Forelimb muscle (tissue), 1 donor: ENCODE results near the gene RIPOR2. TPM values are rescaled to one million over a fixed set of nuclear protein-coding genes. Genes with fewer than 3 reads are reported as not detected.
"Not testable (repeated sequence)": the region's sequence is repeated elsewhere in the genome, so short reads cannot be mapped to it uniquely, and the experiment has no call there.

Experiments
- DNase-seq: peaks from one replicate; pipeline ENCODE4 v3.0.0-alpha.2; 2013; ENCODE audit warnings: low read depth
- polyA plus RNA-seq: library from polyadenylated mRNA; unstranded; fragments of 120-200 nt; gene quantifications from one replicate; pipeline ENCODE4 v1.2.1, GENCODE V29; 2013; ENCODE audit not compliant: insufficient read length

Gene RIPOR2
- polyA plus RNA-seq, 1 donor = 29.3 TPM

GRCh38 chr6:24951811-24952299 lies 16.1 kb upstream of the RIPOR2 start:
- DNase-seq = no peak

- no peak for DNase-seq
These were observed 14.6 kb upstream of the RIPOR2 start for GRCh38 chr6:24950218-24950941.

DNA sequence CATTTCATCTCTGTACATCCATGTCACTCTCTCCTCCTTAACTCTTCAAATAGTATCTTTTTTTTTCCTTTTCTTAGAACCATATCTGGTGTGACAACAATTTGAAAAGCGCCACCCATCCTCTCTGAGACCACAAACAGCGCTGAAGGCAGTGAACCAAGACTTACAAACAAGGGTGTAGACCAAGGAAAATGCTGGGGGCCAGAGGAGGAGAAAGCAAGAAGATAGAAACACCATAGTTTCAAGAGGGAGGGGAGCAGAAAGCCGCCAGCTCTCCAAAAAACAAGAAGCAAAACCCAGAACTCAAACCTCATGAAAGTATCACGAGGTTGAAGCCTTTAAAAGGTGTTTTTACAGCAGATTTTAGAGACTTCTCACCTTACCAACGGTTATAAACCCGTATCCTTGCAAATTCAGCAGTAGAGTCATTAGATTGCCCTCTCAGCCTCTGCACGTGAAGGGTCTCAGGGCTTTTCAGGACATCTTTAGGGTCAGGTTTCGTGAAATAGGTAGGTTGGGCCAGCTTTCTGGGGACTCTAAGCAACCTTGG lies 13.3 kb upstream of the RIPOR2 start:
- DNase-seq = no peak

DNA sequence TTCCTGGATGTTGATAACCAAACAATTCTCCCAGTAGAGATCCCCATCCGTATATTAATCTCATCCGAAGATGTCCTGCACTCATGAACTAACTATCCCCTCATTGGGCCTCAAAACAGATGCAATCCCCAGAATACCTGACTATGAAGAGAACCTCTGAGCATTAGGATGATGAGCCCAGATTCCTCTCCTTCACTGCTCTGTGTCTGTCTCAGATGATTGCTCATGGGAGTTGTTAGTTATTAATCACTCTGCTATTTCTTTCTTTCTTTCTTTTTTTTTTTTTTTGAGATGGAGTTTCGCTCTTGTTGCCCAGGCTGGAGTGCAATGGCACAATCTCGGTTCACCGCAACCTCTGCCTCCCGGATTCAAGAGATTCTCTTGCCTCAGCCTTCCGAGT lies 12.5 kb upstream of the RIPOR2 start:
- DNase-seq = not testable (repeated sequence)

- no peak for DNase-seq
These were observed 11.9 kb upstream of the RIPOR2 start for GRCh38 chr6:24947636-24948035.

DNA sequence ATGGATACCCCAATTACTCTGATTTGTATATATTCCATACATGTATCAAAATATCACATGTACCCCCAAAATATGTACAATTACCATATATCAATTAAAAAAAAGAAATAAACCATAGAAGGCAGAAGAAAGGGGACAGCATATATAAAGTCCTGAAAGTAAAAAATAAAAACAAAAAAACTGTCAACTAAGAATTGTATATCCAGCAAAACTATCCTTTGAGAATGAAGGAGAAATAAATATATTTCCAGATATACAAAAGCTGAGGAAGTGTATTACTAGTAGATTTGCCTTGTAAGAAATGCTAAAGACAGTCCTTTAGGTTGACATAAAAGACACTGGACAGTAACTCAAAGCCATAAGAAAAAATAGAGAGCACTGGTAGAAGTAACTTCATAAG lies 9.3 kb upstream of the RIPOR2 start:
- no peak for DNase-seq

DNA sequence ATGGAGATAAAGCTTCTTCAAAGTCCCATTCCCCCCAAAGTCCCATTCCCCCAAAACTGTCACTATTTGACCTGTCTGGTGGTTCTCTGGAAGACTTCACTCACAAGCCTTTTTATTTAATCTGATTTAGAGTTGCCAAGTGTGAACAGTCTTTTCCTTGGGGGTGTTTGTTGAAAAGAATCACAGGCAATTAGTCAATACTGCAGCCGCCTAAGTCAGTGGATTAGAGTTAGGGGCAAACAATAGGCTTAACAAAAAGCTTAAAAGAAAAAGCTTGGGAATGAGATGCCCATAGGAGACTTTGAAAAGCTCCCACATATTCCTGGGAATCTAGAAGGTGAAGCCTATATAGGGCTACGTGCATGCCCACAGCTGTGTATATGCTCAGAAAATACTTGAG lies 8.0 kb upstream of the RIPOR2 start:
- no peak for DNase-seq

- DNase-seq = no peak
These were observed 4.7 kb upstream of the RIPOR2 start for GRCh38 chr6:24940311-24940917.

DNA sequence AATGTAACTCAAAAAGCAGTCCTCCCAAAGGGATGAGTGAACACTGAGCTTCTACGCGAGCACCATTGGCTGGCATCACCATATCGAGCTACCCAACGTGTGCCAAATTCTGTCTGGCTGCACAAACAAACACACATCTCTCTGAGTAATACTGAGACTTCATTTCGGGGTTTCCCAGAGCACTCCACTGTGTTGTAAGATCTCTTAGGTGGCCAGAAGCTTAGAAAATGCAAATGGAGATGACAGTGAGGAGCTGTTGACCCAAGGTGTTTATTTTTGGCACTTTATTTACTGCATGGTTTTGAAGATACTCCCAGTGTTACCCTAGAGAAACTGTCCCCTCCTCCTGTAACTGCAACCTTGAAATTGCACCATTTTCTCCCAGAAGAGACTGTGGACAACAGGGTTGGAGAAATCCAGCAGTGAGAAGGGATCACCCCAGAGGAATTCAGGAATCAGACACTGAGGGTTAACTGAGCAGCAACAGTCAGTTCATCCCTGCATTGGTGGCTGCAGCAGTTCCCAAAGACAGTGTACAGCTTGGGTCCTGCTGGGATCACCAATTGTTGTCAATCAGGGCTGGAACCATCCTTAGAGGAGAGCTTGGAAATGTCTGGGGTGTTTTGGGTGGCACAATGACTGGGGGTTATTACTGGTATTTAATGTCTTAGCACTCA lies 1.0 kb upstream of the RIPOR2 start:
- no peak for DNase-seq

GRCh38 chr6:24933868-24934401 lies 1.8 kb downstream of the RIPOR2 start:
- DNase-seq = no peak

- DNase-seq = no peak
These were observed 2.5 kb downstream of the RIPOR2 start for GRCh38 chr6:24933266-24933665.

- no peak for DNase-seq
These were observed 2.9 kb downstream of the RIPOR2 start for GRCh38 chr6:24932832-24933231.

DNA sequence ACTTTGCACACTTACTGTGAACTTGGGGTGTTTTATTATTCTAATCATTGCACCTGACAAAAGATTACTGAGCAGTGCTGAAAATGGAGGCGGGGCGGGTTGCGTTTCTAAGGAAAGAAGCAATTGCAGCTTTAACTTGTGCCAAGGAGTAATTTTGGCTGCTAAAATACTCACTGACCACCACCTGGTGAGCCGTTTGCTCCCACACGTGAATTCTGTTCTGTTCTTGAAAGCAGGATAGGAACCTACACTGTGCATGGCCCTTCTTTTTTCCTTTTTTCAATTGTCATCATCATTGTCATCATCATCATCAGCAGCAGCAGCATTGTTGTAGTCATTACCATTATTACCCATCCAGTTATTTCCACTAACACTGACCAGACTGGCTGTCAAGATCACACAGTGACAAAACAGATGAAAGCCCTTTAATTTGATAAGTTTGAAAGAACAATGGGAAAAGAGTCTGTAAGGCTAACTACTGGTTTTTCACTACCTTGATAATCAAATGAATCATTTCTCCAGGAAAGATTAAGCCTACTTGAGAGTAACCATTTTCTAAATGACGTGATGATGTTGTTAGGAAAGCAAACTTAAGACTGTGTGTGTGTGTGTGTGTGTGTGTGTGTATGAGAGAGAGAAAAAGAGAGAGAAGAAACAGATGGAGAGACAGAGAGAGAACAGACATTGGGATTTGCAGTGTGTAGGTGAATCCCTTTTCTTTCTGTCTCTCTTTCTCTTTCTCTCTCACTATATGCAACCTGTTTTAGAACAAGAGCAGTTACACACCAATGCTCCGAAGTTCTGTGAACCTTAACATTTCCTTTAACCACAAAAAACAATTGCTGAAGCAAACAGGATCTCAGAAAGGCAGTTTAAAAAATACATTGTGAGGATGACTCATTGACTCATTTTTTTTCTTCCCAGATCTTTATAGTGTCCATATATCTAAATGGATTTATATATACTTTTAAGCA lies 3.8 kb downstream of the RIPOR2 start:
- DNase-seq = no peak

DNA sequence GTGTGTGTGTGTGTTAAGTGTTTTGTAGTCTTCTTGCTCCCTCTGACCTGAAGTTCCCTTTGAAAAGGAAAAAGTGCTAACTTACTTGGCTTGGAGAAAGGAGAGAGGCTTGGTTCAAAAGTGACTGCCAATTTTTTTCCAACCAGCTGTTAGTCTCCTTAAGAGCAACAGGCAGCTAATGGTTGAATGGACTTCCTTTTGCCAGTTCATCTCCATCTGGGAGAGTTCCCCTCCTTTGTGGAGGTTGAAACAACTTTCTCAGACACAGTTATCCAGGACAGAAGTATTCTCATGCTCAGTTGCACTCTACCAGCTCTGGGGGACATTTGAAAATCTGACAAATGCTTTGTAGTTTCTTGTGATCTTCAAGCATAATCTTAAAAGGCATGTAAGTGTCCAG lies 4.5 kb downstream of the RIPOR2 start:
- no peak for DNase-seq

DNA sequence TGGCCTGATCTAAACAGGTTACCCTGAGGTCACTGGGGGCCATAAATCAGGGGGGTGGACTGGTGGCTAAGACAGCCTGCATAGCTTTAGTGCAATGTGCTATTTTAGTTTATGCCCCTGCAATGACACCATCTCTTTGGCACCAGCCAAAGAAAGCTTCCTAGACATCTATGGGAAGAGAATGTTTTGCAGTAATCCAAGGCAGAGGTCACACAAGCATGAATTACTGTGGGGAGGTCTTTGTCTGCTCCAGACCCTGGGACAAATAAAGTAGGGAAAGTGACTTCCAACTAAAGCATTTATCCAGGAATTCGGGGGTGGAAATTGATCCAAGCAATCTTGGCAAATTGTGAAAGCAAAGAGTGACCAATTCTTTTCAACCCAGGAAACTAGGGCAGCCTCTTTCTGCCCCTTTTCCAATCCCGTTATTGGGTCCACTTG lies 5.3 kb downstream of the RIPOR2 start:
- no peak for DNase-seq

DNA sequence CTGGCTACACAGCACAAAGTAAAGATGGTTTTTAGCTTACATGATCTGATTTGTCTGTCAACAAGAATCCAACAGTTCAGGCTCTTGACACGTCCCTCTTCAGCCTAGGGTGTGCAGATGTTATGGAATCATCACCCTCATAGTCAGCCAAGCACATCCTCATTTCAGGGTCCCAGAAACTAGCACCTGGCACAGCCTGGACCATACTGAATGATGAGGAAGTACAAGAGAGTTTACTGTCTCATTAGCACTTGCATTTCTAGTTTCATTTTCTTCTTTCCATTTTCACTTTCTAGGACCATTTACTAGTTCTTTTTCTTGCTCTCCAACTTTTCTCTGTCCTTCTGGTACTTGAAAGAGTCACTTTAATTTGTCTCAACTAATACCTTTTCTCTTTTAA lies 6.5 kb downstream of the RIPOR2 start:
- no peak for DNase-seq

- no peak for DNase-seq
These were observed 7.6 kb downstream of the RIPOR2 start for GRCh38 chr6:24927985-24928745.

DNA sequence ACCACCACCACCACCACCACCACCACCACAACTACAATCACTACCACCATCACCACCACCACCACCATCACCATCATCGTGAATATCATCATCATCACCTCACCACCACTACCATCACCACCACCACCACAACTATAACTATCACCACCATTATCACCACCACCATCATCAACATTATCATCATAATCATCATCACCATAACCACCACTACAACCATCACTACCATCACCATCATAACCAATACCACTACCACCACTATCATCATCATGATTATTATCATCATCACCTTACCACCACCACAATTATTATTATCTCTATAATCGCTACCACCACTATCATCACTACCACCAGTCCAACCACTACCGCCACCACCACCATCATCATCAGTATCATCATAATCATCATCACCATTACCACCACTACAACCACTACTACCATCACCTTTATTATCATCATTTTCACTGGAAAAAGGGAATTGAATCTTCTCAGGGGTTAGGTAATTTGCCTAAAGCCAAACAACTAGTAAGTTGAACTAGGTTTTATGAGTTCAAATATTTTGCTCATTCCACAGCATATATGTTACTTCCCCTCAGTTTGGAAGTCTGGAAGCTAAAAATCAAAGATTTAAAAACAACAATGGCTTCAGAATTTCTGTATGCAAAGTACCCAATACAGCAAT lies 8.3 kb downstream of the RIPOR2 start:
- no peak for DNase-seq

GRCh38 chr6:24926647-24927046 lies 9.1 kb downstream of the RIPOR2 start:
- DNase-seq = not testable (repeated sequence)

- no peak for DNase-seq
These were observed 9.6 kb downstream of the RIPOR2 start for GRCh38 chr6:24926192-24926591.
